Testis (tissue), 3 donors: ENCODE measurements around the gene MAGI2. TPM values are rescaled to one million over a fixed set of nuclear protein-coding genes. Genes with fewer than 3 reads are reported as not detected.

ENCODE experiments used
- DNase-seq: peaks from one replicate; pipeline ENCODE4 v3.0.0-alpha.2; 2019
- H3K27ac ChIP-seq, 2 donors: fragments of 200-600 bp; sonication (generic); one replicate each; pipeline ENCODE4 v1.5.1; 2019
- H3K27me3 ChIP-seq: fragments of 200-600 bp; sonication (generic); one replicate; pipeline ENCODE4 v1.5.1; 2019
- H3K36me3 ChIP-seq: fragments of 200-600 bp; sonication (generic); one replicate; pipeline ENCODE4 v1.5.1; 2017; ENCODE audit warnings: low read depth; ENCODE audit errors: missing control alignments
- H3K4me1 ChIP-seq: fragments of 200-600 bp; sonication (generic); one replicate; pipeline ENCODE4 v1.5.1; 2019
- H3K4me3 ChIP-seq, 2 donors: fragments of 200-600 bp; sonication (generic); one replicate each; pipeline ENCODE4 v1.5.1; 2017 to 2019
- H3K9me3 ChIP-seq: fragments of 200-600 bp; sonication (generic); one replicate; pipeline ENCODE4 v1.5.1; 2017
- CTCF ChIP-seq, 3 experiments: fragments of 450-650 bp in 2 of 3; fragments of 200-600 bp in 1 of 3; sonication (generic) in 1 of 3; IDR thresholded peaks; one replicate each; pipeline ENCODE4 v1.5.1; 2016 to 2019; ENCODE audit warnings: antibody characterized with exemption in 3 of 3, mild to moderate bottlenecking in 2 of 3, moderate library complexity in 1 of 3
- POLR2A ChIP-seq: fragments of 450-650 bp; IDR thresholded peaks from one replicate; pipeline ENCODE4 v1.6.1; 2017; ENCODE audit warnings: antibody characterized with exemption, mild to moderate bottlenecking, moderate library complexity
- WGBS, 2 donors: methylation state at CpG; one replicate each; pipeline ENCODE4 v1.1.5; 2018; 5-methylcytosine and 5-hydroxymethylcytosine counted together
- intact Hi-C: fragments of 100-400 bp; cut with DNase I; formaldehyde crosslinking; loops from one replicate; pipeline ENCODE4 v1.15.1; 2023; ENCODE audit warnings: low total_unique reads
- polyA plus RNA-seq: library from polyadenylated mRNA; stranded (reverse); fragments of 350-450 nt; fragmentation: Illumina TruSeq; extraction: RNeasy Lipid Tissue Mini Kit (QIAGEN cat#74804); gene quantifications from one replicate; pipeline ENCODE4 v1.2.3, GENCODE V29; 2014; ENCODE audit warnings: low read depth, low replicate concordance; ENCODE audit not compliant: insufficient read depth
- total RNA-seq, 2 donors: library from RNA; depleted of rRNA; stranded (reverse); fragments of >200 nt; gene quantifications; one replicate each; pipeline ENCODE4 v1.2.3, GENCODE V29; 2016

The MAGI2 gene
- total and polyA plus RNA-seq, 3 donors from 2014 or later = 11.2 to 13.1 (median 12.4) TPM

- TF ChIP-seq POLR2A (no peak), CTCF (IDR thresholded peaks at IDR 0.05) (no peak)
- no peaks in the 10 kb centered on the region for H3K4me1 ChIP-seq
- intact Hi-C loops = no loop called here
- WGBS, 2 donors = 76 to 96% methylated on average over 3 of the region's 3 CpGs
- H3K27me3 ChIP-seq = no peaks in the 10 kb centered on the region
- DNase-seq = no peak
- H3K27ac ChIP-seq = no peak overlapping the region
- H3K36me3 ChIP-seq = no peaks in the 10 kb centered on the region
- H3K4me3 ChIP-seq = no peak overlapping the region
- H3K9me3 ChIP-seq = no peaks in the 10 kb centered on the region
Observed at GRCh38 chr7:78433421-78433820, 1020.0 kb downstream of the MAGI2 start.

- no peaks in the 10 kb centered on the region for H3K4me1 ChIP-seq
- H3K9me3 ChIP-seq = no peaks in the 10 kb centered on the region
- no peaks in the 10 kb centered on the region for H3K36me3 ChIP-seq
- no peaks in the 10 kb centered on the region for H3K27me3 ChIP-seq
- intact Hi-C loops = no loop called here
- TF ChIP-seq CTCF (IDR thresholded peaks at IDR 0.05) = no peak
- no peak for TF ChIP-seq POLR2A
- no peak for DNase-seq
- no peak overlapping the region for H3K4me3 ChIP-seq
- H3K27ac ChIP-seq = no peak overlapping the region
- 88 to 89% methylated on average over 1 of the region's 1 CpG for WGBS, 2 donors
Observed at GRCh38 chr7:78429878-78430277, 1023.6 kb downstream of the MAGI2 start.

- TF ChIP-seq POLR2A (no peak), CTCF (IDR thresholded peaks at IDR 0.05) (no peak)
- intact Hi-C loops = no loop called here
- no peak overlapping the region for H3K4me3 ChIP-seq
- DNase-seq = no peak
- no peaks in the 10 kb centered on the region for H3K36me3 ChIP-seq
- H3K27ac ChIP-seq = no peak overlapping the region
- no peaks in the 10 kb centered on the region for H3K4me1 ChIP-seq
- no peaks in the 10 kb centered on the region for H3K27me3 ChIP-seq
- 77 to 81% methylated on average over 1 of the region's 1 CpG for WGBS, 2 donors
- no peaks in the 10 kb centered on the region for H3K9me3 ChIP-seq
Observed at GRCh38 chr7:78427209-78427608, 1026.3 kb downstream of the MAGI2 start.

- DNase-seq = no peak
- no peak overlapping the region for H3K4me3 ChIP-seq
- H3K27me3 ChIP-seq = no peaks in the 10 kb centered on the region
- H3K4me1 ChIP-seq = no peaks in the 10 kb centered on the region
- no peak overlapping the region for H3K27ac ChIP-seq
- TF ChIP-seq POLR2A = no peak
- TF ChIP-seq CTCF (IDR thresholded peaks at IDR 0.05) = no peak
- H3K36me3 ChIP-seq = no peaks in the 10 kb centered on the region
- no peaks in the 10 kb centered on the region for H3K9me3 ChIP-seq
- 26 to 43% methylated on average over 1 of the region's 1 CpG for WGBS, 2 donors
- intact Hi-C loops = no loop called here
Observed at GRCh38 chr7:78420001-78420400, 1033.5 kb downstream of the MAGI2 start.

- WGBS, 2 donors = 79 to 82% methylated on average over 4 of the region's 4 CpGs
Observed at GRCh38 chr7:78417180-78417853, 1036.2 kb downstream of the MAGI2 start.

More at GRCh38 chr7:78417180-78417853, 1036.2 kb downstream of the MAGI2 start:
- TF ChIP-seq POLR2A (no peak), CTCF (IDR thresholded peaks at IDR 0.05) (no peak)
- H3K4me3 ChIP-seq = no peak overlapping the region
- intact Hi-C loops = no loop called here
- H3K27ac ChIP-seq = no peak overlapping the region
- no peaks in the 10 kb centered on the region for H3K4me1 ChIP-seq
- H3K36me3 ChIP-seq = no peaks in the 10 kb centered on the region
- DNase-seq = no peak
- no peaks in the 10 kb centered on the region for H3K9me3 ChIP-seq
- H3K27me3 ChIP-seq = no peaks in the 10 kb centered on the region
